GM18870 (cell line): ENCODE results near the gene SHB.
A peak's percentile ranks its signal among the peaks of the same experiment; 100 is the strongest.

Experiments used
- ATAC-seq: cut with Tn5 transposase; IDR thresholded peaks from one replicate; pipeline ENCODE4 v1.9.1; 2021; ENCODE audit warnings: moderate library complexity; ENCODE audit not compliant: unreplicated experiment

SHB gene

GRCh38 chr9:37994639-37995347 is 74.2 kb downstream of the SHB start:
- peak; percentile 63 for ATAC-seq

GRCh38 chr9:37992924-37993349 is 76.1 kb downstream of the SHB start:
- ATAC-seq: no peak

GRCh38 chr9:37990404-37991015 is 78.5 kb downstream of the SHB start:
- ATAC-seq: no peak

GRCh38 chr9:37989701-37990100 is 79.3 kb downstream of the SHB start:
- ATAC-seq: no peak

- ATAC-seq: no peak
Measured at GRCh38 chr9:37988602-37989001, 80.4 kb downstream of the SHB start.

GRCh38 chr9:37988041-37988440 is 81.0 kb downstream of the SHB start:
- ATAC-seq: no peak

GRCh38 chr9:37987467-37987981 is 81.5 kb downstream of the SHB start:
- ATAC-seq: no peak

- ATAC-seq: no peak
Measured at GRCh38 chr9:37986771-37987258, 82.2 kb downstream of the SHB start.

- ATAC-seq: no peak
Measured at GRCh38 chr9:37986001-37986400, 83.0 kb downstream of the SHB start.

GRCh38 chr9:37984672-37985611 is 84.1 kb downstream of the SHB start:
- no peak for ATAC-seq

GRCh38 chr9:37984278-37984671 is 84.8 kb downstream of the SHB start:
- no peak for ATAC-seq

- no peak for ATAC-seq
Measured at GRCh38 chr9:37983381-37984067, 85.5 kb downstream of the SHB start.

- no peak for ATAC-seq
Measured at GRCh38 chr9:37979844-37980243, 89.2 kb downstream of the SHB start.

GRCh38 chr9:37978983-37979382 is 90.0 kb downstream of the SHB start:
- ATAC-seq: no peak

GRCh38 chr9:37978481-37978864 is 90.6 kb downstream of the SHB start:
- ATAC-seq: no peak

GRCh38 chr9:37977851-37978480 is 91.1 kb downstream of the SHB start:
- no peak for ATAC-seq

GRCh38 chr9:37976714-37977477 is 92.1 kb downstream of the SHB start:
- no peak for ATAC-seq

- ATAC-seq: no peak
Measured at GRCh38 chr9:37975639-37976038, 93.4 kb downstream of the SHB start.

GRCh38 chr9:37974506-37975173 is 94.4 kb downstream of the SHB start:
- no peak for ATAC-seq
